ENCODE data around the gene STRBP. TPM values are rescaled to one million over a fixed set of nuclear protein-coding genes. Genes with fewer than 3 reads are reported as not detected.

The STRBP gene
- total and polyA plus RNA-seq, 2 of the 8 experiments (the other 6 are each of a cell fraction or from before 2014, with no cell fraction given), result 29.7 to 105 TPM

GRCh38 chr9:123085916-123086315 is 182.5 kb downstream of the STRBP start:
- H2BK20ac ChIP-seq (ENCODE audit: low read length), result no peak overlapping the region
- ChIA-PET POLR2A (ENCODE audit: partially characterized antibody) (interaction anchor here (1.0 to 1.7 kb wide), 2 partner anchors 10 to 15 kb away, joined by 3 read pairs; no protein-coding TSS in a partner anchor), CTCF (ENCODE audit: partially characterized antibody) (interaction anchor here (1.0 to 3.1 kb wide), 4 partner anchors 7 to 264 kb away, joined by 3 to 14 read pairs (median 4); no protein-coding TSS in a partner anchor)
- 89% methylated on average over 2 of the region's 2 CpGs; no CpG with 5 or more reads in 1 of the 2 experiments for WGBS, 2 experiments (ENCODE audit: extremely low coverage in 1 of 2, insufficient coverage in 1 of 2, insufficient read length in 1 of 2, insufficient replicate concordance in 2 of 2, low coverage in 1 of 2, low lambda C conversion rate in 2 of 2, missing lambda C conversion rate in 1 of 2)
- H3K23ac ChIP-seq (ENCODE audit: insufficient read length), result no peak overlapping the region
- H4K91ac ChIP-seq (replicated peaks; ENCODE audit: insufficient read length, low read length), result no peak overlapping the region
- H4K8ac ChIP-seq (ENCODE audit: extremely low read depth, insufficient read depth, low read length), result no peak overlapping the region
- no peaks in the 10 kb centered on the region for H3K9me3 ChIP-seq (ENCODE audit: insufficient read depth in 2 of 2, low read depth in 1 of 2, low read length in 1 of 2)
- no peak overlapping the region for H2AFZ ChIP-seq (ENCODE audit: low read length)
- no peak overlapping the region for H3K4me3 ChIP-seq (ENCODE audit: extremely low read depth in 1 of 4, insufficient read depth in 2 of 4, low read depth in 3 of 4, low read length in 4 of 4)
- no peak overlapping the region for H2BK15ac ChIP-seq (ENCODE audit: low read length)
- H4K20me1 ChIP-seq (replicated peaks in 1 of 2; ENCODE audit: control insufficient read depth in 1 of 2, insufficient read depth in 2 of 2, low read length in 2 of 2), result no peaks in the 10 kb centered on the region
- no peak overlapping the region for H4K5ac ChIP-seq (ENCODE audit: insufficient read length, low read depth, low read length)
- no peak for DNase-seq (ENCODE audit: low read depth in 1 of 2, low spot score in 2 of 2)
- H2AK5ac ChIP-seq (ENCODE audit: low read depth, low read length), result no peak overlapping the region
- no peak overlapping the region for H3K27ac ChIP-seq (ENCODE audit: low read depth, low read length)
- no peak overlapping the region for H2BK12ac ChIP-seq (ENCODE audit: low read depth, low read length)
- FAIRE-seq, result no peak
- H3K4me2 ChIP-seq (ENCODE audit: insufficient read depth in 1 of 2, low read depth in 2 of 2, low read length in 2 of 2), result no peak overlapping the region
- H3K27me3 ChIP-seq (replicated peaks in 1 of 4; ENCODE audit: control insufficient read depth in 3 of 4, extremely low read depth in 1 of 4, insufficient read depth in 3 of 4, low read length in 3 of 4), result no peaks in the 10 kb centered on the region
- no peak overlapping the region for H3K18ac ChIP-seq (ENCODE audit: extremely low read depth, low read length)
- TF ChIP-seq PHF8 (conservative IDR thresholded peaks at IDR 0.05; ENCODE audit: low read depth, low read length) (no peak), ATF3 (IDR thresholded peaks at IDR 0.05; ENCODE audit: insufficient read depth, low read depth, low read length) (no peak), USF2 (IDR thresholded peaks at IDR 0.05; ENCODE audit: low read length) (no peak), EZH2 (IDR thresholded peaks at IDR 0.05; ENCODE audit: low read depth, low read length, severe bottlenecking) (no peak), KDM4A (IDR thresholded peaks at IDR 0.05; ENCODE audit: low read depth, low read length, severe bottlenecking) (no peak)
- H3K56ac ChIP-seq (replicated peaks; ENCODE audit: insufficient read length, low read depth, low read length), result no peak overlapping the region
- no peak overlapping the region for H3K4ac ChIP-seq (replicated peaks; ENCODE audit: insufficient read length, low read depth, low read length)
- H3K36me3 ChIP-seq (ENCODE audit: control insufficient read depth in 2 of 4, insufficient read depth in 4 of 4, low read length in 3 of 4), result peaks cover 7 to 29% (median 14%) of the 10 kb centered on the region in 4 experiments; a peak in 7 of 8 replicates
- no peak overlapping the region for H2BK120ac ChIP-seq (replicated peaks; ENCODE audit: low read depth, low read length)
- H3K4me1 ChIP-seq (replicated peaks in 1 of 4; ENCODE audit: control insufficient read depth in 3 of 4, insufficient read depth in 4 of 4, low read length in 3 of 4), result peaks cover 0 to 5% (median 2%) of the 10 kb centered on the region in 4 experiments; a peak in 3 of 7 replicates
- no peak overlapping the region for H3K9ac ChIP-seq (replicated peaks in 1 of 4; ENCODE audit: extremely low read depth in 1 of 4, low read depth in 3 of 4, low read length in 3 of 4)
- H3K79me1 ChIP-seq (ENCODE audit: low read depth, low read length), result 0 out of 2 replicates have a peak, but pooled peaks cover 2% of the 10 kb centered on the region
- H3K14ac ChIP-seq (ENCODE audit: insufficient read length), result no peak overlapping the region
- no peak overlapping the region for H2BK5ac ChIP-seq (ENCODE audit: low read depth, low read length)
- H3K23me2 ChIP-seq (ENCODE audit: low read depth, low read length), result no peaks in the 10 kb centered on the region
- H3K79me2 ChIP-seq (ENCODE audit: control insufficient read depth in 1 of 2, insufficient read depth in 2 of 2, low read length in 2 of 2), result no peaks in the 10 kb centered on the region

Data from H1 (cell line).